Hematopoietic multipotent progenitor cell treated with erythropoietin and hydrocortisone succinate and interleukin-3 and kit ligand, for 8 days (in vitro differentiated cells): ENCODE data around the gene DYNLL2.
A peak's percentile ranks its signal among the peaks of the same experiment; 100 is the strongest.
"Not testable (repeated sequence)": the region's sequence is repeated elsewhere in the genome, so short reads cannot be mapped to it uniquely, and the experiment has no call there.

ENCODE experiments used
- DNase-seq: peaks from one replicate; pipeline ENCODE4 v3.0.0-alpha.2; 2015

The DYNLL2 gene

GRCh38 chr17:58107306-58107705, 24.1 kb downstream of the DYNLL2 start:
- DNase-seq = no peak

GRCh38 chr17:58109197-58109596, 26.0 kb downstream of the DYNLL2 start:
- no peak for DNase-seq

- no peak for DNase-seq
Measured at GRCh38 chr17:58110012-58110411, 26.8 kb downstream of the DYNLL2 start.

GRCh38 chr17:58111676-58112075, 28.5 kb downstream of the DYNLL2 start:
- no peak for DNase-seq

GRCh38 chr17:58112970-58113631, 29.9 kb downstream of the DYNLL2 start:
- DNase-seq = peak; percentile 79

GRCh38 chr17:58113947-58114346, 30.7 kb downstream of the DYNLL2 start:
- DNase-seq = no peak

GRCh38 chr17:58117382-58117781, 34.2 kb downstream of the DYNLL2 start:
- DNase-seq = no peak

GRCh38 chr17:58119491-58119890, 36.3 kb downstream of the DYNLL2 start:
- no peak for DNase-seq

- peak; percentile 66 for DNase-seq
Measured at GRCh38 chr17:58120195-58120822, 37.1 kb downstream of the DYNLL2 start.

GRCh38 chr17:58121925-58122324, 38.7 kb downstream of the DYNLL2 start:
- DNase-seq = peak; percentile 60

- DNase-seq = no peak
Measured at GRCh38 chr17:58127846-58128245, 44.6 kb downstream of the DYNLL2 start.

- not testable (repeated sequence) for DNase-seq
Measured at GRCh38 chr17:58132697-58133096, 49.5 kb downstream of the DYNLL2 start.

GRCh38 chr17:58136669-58137279, 53.6 kb downstream of the DYNLL2 start:
- no peak for DNase-seq

- DNase-seq = no peak
Measured at GRCh38 chr17:58141505-58141904, 58.3 kb downstream of the DYNLL2 start.

GRCh38 chr17:58143335-58143734, 60.1 kb downstream of the DYNLL2 start:
- DNase-seq = not testable (repeated sequence)

- DNase-seq = no peak
Measured at GRCh38 chr17:58144801-58145200, 61.6 kb downstream of the DYNLL2 start.
